ENCODE measurements around the gene ABCG2.

DNA sequence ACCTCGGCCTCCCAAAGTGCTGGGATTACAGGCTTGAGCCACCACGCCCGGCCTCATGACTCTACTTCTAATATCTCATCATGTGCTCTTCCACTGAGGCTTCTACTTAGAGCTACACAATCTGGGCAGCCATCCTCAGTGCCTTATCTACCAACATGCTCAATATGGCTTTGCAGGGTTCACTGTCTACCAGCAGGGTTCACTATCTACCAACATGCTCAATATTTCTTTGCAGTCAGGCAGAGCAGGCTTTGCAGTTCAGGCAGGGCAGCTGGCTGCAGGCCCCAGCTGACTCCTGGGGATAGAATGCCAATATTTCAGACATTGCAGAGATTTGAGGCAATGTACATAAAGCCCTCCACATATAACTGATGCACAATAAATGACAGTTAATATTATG is 103.5 kb downstream of the ABCG2 start:
- TF ChIP-seq TAF1 (IDR thresholded peaks at IDR 0.05; ENCODE audit: low read depth, low read length) (no peak), POLR2AphosphoS5 (IDR thresholded peaks at IDR 0.05; ENCODE audit: low read depth, low read length) (no peak), ZNF274 (IDR thresholded peaks at IDR 0.05; ENCODE audit: borderline replicate concordance, extremely low read depth, low read length) (no peak), POLR2A (IDR thresholded peaks at IDR 0.05; ENCODE audit: control extremely low read depth in 1 of 2, low read depth in 2 of 2, low read length in 2 of 2) (no peak), EZH2 (IDR thresholded peaks at IDR 0.05; ENCODE audit: low read depth, low read length, severe bottlenecking) (no peak), YY1 (IDR thresholded peaks at IDR 0.05; ENCODE audit: low read depth, low read length) (no peak), RAD21 (IDR thresholded peaks at IDR 0.05 in 1 of 2, conservative IDR thresholded peaks at IDR 0.05 in 1 of 2; ENCODE audit: low read depth in 2 of 2, low read length in 2 of 2) (peak; percentile 89 to 98), MAFK (IDR thresholded peaks at IDR 0.05; ENCODE audit: low read depth, low read length) (no peak), RXRA (IDR thresholded peaks at IDR 0.05; ENCODE audit: insufficient read depth, low read depth, low read length) (no peak), CEBPB (IDR thresholded peaks at IDR 0.05; ENCODE audit: low read depth, low read length) (no peak)
- TF ChIP-seq, protein P1, sequence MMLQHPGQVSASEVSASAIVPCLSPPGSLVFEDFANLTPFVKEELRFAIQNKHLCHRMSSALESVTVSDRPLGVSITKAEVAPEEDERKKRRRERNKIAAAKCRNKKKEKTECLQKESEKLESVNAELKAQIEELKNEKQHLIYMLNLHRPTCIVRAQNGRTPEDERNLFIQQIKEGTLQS (IDR thresholded peaks at IDR 0.05; ENCODE audit: insufficient read depth, low read depth, low read length): no peak
